ENCODE measurements around the gene DCAF10.
"Not testable (repeated sequence)": the region's sequence is repeated elsewhere in the genome, so short reads cannot be mapped to it uniquely, and the experiment has no call there.

Gene DCAF10

GRCh38 chr9:37909326-37909725 lies 108.7 kb downstream of the DCAF10 start:
- DNase-seq (ENCODE audit: low read depth), result no peak

DNA sequence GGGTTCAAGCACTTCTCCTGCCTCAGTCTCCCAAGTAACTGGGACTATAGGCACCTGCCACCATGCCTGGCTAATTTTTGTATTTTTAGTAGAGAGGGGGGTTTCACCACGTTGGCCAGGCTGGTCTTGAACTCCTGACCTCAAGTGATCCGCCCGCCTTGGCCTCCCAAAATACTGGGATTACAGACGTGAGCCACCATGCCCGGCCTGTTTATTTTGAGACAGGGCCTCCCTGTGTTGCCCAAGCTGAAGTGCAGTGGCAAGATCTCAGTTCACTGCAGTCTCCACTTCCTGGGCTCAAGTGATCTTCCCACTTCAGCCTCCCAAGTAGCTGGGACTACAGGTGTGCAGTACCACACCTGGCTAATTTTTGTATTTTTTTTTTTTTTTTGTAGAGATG lies 109.2 kb downstream of the DCAF10 start:
- not testable (repeated sequence) for DNase-seq (ENCODE audit: low read depth)

GRCh38 chr9:37910271-37910670 lies 109.7 kb downstream of the DCAF10 start:
- DNase-seq (ENCODE audit: low read depth), result no peak

- no peak for DNase-seq (ENCODE audit: low read depth)
These were observed 110.7 kb downstream of the DCAF10 start for GRCh38 chr9:37911271-37911681.

DNA sequence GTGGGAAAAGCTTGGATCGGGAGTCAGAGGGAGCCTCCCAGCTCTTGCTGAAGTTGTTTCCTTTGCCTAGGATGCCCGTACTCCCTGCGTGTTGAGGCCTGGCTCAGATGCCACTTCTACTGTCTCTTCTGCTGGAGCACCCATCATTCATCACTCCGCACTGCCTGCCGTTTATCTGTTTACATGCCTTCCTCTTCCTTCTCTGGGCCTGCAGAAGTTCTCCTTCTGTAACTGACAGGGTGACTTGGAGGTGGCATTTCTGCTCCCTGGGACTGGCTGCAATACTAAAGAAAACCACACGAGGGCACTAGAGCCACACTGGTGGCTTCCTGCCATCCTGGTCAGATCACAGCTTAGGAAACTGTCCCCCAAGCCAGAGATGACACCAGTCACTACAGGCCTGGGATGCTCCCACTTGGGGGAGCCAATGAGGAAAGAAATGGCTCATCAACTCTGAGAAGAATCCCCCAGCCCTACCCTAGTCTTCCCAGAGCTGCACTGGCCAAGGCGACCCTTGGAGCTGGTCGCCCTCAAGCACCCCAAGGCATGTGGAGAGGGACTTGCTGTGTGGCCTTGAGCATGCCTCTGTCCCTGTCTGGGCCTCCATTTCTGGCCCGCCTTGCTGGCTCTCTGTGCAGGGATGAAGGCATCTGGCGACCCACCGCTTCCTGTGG lies 113.0 kb downstream of the DCAF10 start:
- peak; percentile 74 for DNase-seq (ENCODE audit: low read depth)

GRCh38 chr9:37914154-37914551 lies 113.6 kb downstream of the DCAF10 start:
- DNase-seq (ENCODE audit: low read depth), result no peak

- no peak for DNase-seq (ENCODE audit: low read depth)
These were observed 114.2 kb downstream of the DCAF10 start for GRCh38 chr9:37914701-37915358.

DNA sequence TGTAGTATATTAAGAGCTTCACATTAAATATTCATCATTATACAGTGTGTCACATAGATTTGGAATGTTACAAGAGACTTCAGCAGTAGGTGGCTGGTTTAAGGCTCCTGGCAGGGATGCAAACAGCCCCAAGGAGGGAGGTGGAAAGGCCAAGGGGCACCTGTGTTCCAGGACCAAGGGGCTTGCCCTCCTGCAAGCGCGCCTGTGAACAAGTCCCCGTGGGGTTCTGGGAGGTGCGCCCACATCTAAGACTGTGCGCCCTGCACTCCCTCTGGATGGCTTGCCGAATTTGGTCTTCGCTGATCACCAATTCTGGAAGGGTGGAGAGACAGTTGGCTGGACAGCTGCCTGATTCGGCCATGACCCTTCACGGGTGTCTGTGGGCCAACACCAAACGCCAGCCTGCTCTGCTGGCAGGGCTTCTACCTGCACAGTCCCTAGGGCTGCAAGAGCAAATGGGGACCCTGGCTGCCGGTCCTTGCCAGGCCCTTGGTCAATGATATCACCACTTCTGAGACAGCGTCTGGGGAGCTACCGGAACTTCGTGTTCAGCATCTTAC lies 115.4 kb downstream of the DCAF10 start:
- DNase-seq (ENCODE audit: low read depth), result no peak

DNA sequence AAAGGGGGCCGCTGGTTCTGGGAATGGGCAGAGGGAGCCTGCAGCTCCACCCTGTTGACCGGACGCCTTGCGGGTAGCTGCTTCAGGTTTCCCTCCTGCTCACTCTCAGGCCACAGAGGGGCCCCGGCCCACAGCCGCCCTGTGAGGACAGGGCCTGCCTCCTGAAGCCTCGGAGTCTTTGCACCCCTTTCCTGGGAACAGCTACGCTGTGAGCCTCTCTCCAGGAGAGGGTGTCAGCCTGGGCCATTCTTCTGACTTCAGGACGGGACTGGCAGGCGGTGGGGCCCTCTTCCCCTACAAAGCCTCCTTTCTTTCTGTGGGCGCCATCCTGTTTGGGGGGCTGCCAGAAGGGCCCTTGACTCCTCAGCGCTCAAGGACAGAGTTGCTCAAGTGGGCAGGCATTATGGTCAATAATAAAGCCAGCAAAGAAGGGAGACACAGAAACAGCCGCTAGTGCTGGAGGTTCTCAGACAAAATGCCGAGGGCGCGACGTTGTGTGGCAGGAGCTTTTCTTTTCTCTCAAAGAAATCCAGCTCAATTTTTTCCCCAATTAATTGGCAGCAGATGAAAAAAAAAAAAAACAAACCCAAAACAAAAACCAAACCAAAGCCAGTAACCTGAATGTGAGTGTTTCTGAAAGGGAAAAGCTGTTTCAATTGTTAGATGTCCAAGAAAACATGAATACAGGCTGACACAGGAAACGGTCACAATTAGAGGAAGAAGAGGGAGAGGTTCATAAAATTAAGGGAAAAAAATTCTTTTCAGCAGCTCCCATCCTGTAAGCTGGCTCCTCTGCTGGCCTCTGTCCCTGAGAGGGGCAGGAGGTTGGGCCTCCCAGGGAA lies 116.1 kb downstream of the DCAF10 start:
- no peak for DNase-seq (ENCODE audit: low read depth)

Data from stimulated activated CD8-positive, alpha-beta memory T cell treated with anti-CD3 and anti-CD28 coated beads, Interleukin-15, amount 100 ng/mL, for 1 hour (primary cell).